GM18507 (cell line): ENCODE measurements around the gene TMEM165.

ENCODE experiments used
- DNase-seq: peaks from one replicate; pipeline ENCODE4 v3.0.0; 2011; ENCODE audit warnings: low read depth; ENCODE audit not compliant: insufficient read length; ENCODE audit errors: extremely low spot score
- FAIRE-seq: peaks from 2 replicates; lab custom pipeline; 2011; peaks lifted over from hg19 to GRCh38; lab: Jason Lieb, UNC

Gene TMEM165

DNA sequence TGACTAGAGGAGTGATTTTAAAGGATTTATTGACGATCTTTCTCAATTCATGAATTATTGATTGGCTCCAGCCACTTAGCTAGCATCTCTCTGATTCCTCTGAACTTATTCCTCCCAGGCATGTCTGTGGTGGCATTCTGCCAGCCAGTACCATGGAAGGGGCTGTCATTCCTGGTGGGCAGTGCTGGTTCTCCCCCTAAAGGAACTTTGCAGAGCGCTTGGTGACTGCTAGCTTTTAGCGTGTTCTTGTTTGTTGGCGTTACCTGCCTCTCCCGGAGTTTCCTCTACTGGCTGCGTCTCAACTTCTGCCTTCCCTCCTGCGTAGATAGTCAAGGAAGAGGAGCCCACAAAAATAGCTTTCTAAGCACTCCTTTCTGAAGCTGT is 30.4 kb upstream of the TMEM165 start:
- DNase-seq (no peak), FAIRE-seq (no peak)

GRCh38 chr4:55366621-55367020 is 29.1 kb upstream of the TMEM165 start:
- DNase-seq, result no peak

DNA sequence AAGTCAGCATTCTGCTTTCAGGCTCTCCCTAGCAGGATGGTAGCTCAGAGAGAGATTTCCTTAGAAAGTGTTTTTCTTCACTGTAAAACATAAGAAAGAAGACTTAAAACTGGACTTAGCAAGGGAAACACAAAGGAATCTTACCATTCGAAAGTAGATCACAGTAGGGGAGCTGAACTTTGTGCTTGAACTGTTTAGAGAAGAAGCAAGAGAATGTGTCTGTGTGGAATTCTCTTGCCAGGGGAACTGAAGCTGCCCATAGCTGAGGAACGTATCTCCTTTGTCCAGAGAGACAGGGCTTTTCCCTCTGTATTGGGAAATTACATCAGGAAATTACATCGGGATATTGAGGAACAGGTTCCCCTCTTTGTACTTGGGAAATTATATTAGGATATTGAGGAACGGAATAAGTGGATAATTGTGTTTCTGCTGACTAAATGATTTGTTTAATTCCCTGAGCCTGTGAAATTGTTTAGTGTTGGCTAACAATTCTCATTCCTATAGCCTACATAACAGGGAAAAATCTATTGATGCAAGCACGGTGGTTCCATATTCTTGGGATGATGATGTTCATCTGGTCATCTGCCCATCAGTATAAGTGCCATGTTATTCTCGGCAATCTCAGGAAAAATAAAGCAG is 28.6 kb upstream of the TMEM165 start:
- DNase-seq (no peak), FAIRE-seq (no peak)

More at GRCh38 chr4:55366621-55367020, 29.1 kb upstream of the TMEM165 start:
- no peak for FAIRE-seq

DNA sequence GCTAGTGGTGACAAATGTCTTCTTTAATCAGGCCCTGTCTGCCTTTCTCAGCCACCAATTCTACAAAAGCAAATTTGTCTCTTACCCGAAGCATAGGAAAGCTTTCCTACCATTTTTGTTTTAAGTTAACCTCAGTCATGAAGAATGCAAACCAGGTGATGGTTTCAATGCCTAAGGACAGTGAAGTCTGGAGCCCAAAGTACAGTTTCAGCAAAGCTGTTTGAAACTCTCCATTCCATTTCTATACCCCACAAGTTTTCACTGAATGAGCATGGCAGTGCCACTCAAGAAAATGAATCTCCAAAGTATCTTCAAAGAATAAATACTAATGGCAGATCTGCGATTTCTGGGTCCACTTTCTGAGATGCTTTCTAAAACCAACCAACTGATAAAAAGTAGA is 25.8 kb upstream of the TMEM165 start:
- no peak for FAIRE-seq

DNA sequence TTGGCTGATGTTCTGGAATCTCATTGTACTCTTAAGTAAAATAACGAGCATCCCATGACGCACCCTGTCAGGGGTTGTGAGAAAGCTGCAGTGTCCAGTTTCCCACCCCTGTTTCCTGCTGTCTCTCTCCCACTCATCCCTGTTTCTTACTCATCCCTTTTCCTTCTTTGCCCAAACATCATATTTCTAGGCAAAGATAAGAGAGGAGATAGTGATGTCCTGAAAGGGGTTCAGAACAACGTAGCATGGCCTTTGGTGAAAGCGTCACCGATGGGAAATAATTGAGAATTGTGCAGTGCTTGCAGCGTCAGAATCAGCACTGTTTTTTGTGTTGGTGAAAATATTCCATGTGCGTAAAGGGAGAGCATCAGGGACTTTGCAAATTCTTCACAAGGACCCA is 23.5 kb upstream of the TMEM165 start:
- DNase-seq (no peak), FAIRE-seq (no peak)

More for the DNA sequence above, 25.8 kb upstream of the TMEM165 start:
- no peak for DNase-seq

DNA sequence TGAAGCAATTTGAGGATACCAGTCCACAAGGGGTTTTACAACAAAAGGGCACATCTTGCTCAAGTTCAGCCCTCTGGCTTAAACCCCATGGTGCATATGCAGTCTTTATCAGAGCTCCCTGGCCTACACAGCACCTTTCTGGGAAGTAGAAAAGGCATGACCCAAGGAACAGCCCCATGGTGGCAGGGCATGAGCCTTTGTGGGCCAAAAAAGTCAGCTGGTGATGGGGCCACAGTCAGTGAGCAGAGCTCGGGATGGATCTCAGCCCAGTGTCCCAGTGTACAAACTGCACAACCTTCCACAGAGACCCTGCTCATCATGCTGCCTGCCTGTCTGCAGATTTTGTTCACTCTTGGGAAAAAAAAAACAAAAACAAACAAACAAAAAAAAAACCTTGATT is 22.3 kb upstream of the TMEM165 start:
- FAIRE-seq (no peak), DNase-seq (no peak)

DNA sequence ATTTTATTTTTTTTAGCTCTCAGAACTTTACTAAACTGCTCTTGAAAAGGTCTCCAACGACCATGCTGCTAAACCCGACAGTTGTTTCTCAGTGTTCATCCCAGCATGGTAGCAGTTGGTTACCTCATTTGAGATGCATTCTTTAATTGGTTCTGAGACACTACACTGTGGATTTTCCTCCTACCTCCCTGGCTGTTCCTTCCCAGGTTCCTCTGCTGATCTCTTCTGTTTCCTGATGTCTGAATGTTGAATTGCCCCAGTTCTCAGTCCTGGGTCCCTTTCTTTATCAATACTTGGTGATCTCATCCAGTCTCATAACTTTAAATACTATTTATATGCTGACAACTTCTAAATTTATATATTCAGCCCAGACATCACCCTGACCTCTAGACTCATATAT is 19.1 kb upstream of the TMEM165 start:
- no peak for FAIRE-seq
- no peak for DNase-seq

GRCh38 chr4:55378617-55379467 is 16.9 kb upstream of the TMEM165 start:
- FAIRE-seq (no peak), DNase-seq (no peak)

- FAIRE-seq, result no peak
- DNase-seq, result no peak
Measured at GRCh38 chr4:55380576-55380975, 15.2 kb upstream of the TMEM165 start.

GRCh38 chr4:55381502-55381901 is 14.3 kb upstream of the TMEM165 start:
- DNase-seq, result no peak
- no peak for FAIRE-seq

- no peak for DNase-seq
Measured at GRCh38 chr4:55382488-55383003, 13.2 kb upstream of the TMEM165 start.

GRCh38 chr4:55385201-55385649 is 10.5 kb upstream of the TMEM165 start:
- FAIRE-seq, result no peak
- no peak for DNase-seq

More at GRCh38 chr4:55382488-55383003, 13.2 kb upstream of the TMEM165 start:
- FAIRE-seq, result no peak

GRCh38 chr4:55386073-55386472 is 9.7 kb upstream of the TMEM165 start:
- FAIRE-seq (no peak), DNase-seq (no peak)

DNA sequence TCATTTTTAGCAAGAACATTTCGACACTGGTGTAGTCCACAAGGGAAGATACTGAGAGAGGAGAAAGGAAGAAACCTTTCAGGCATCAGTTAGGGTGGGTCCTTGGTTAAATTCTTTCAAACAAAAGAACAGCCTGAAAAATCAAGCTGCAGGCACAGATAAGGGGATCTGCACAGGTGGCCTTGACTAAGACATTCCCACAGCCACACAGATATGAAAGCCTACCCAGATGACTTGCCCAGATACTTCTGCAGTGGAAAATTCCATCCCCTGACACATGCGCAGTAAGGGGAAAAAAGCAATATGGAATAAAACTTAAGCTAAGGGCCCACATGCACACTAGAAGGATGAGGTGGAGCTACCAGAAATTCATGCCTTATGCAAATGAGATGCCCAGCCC is 8.9 kb upstream of the TMEM165 start:
- DNase-seq (no peak), FAIRE-seq (no peak)

- FAIRE-seq (no peak), DNase-seq (no peak)
Measured at GRCh38 chr4:55393461-55394320, 2.1 kb upstream of the TMEM165 start.

DNA sequence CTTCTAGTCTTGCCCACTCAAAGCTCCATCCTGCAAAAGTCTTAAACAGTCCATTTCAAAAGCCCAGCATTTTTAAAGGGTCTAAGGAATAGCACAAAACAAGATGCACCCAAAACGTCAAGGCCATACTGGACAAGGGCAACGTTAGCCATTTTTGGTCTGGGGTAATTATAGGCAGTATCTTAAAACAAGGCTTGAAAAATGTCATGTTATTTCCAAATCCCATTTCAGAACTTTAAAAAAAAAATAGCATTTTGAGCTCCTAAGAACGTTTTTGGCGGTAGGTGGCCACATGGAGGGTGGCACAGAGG is 584 bp upstream of the TMEM165 start:
- no peak for FAIRE-seq
- no peak for DNase-seq

- FAIRE-seq, result peak; percentile 42
Measured at GRCh38 chr4:55396308-55397125, 760 bp downstream of the TMEM165 start.

GRCh38 chr4:55397126-55397436 is 1.3 kb downstream of the TMEM165 start:
- no peak for FAIRE-seq

More at GRCh38 chr4:55396308-55397125, 760 bp downstream of the TMEM165 start:
- DNase-seq, result no peak

More at GRCh38 chr4:55397126-55397436, 1.3 kb downstream of the TMEM165 start:
- DNase-seq, result no peak
